Measurements from ENCODE around the gene GSTO2.

GSTO2 gene

GRCh38 chr10:104254493-104255310 lies 14.3 kb upstream of the GSTO2 start, which contains the start of gene GSTO1:
Gene GSTO1, plus strand, starts transcription at chr10:104254892. Its CDS starts 37 bp downstream, at chr10:104254929.
- DNase-seq = peak; percentile 43 to 75

GRCh38 chr10:104255311-104255981 lies 13.5 kb upstream of the GSTO2 start:
- DNase-seq = peak in 1 of 2 donors; percentile 13

- DNase-seq = peak in 1 of 2 donors; percentile 43
Measured at GRCh38 chr10:104256335-104256961, 12.5 kb upstream of the GSTO2 start.

- DNase-seq = no peak
Measured at GRCh38 chr10:104257235-104257634, 11.7 kb upstream of the GSTO2 start.

- DNase-seq = no peak
Measured at GRCh38 chr10:104258209-104258608, 10.8 kb upstream of the GSTO2 start.

GRCh38 chr10:104259456-104259855 lies 9.5 kb upstream of the GSTO2 start:
- DNase-seq = no peak

GRCh38 chr10:104259999-104260774 lies 8.8 kb upstream of the GSTO2 start:
- DNase-seq = no peak

GRCh38 chr10:104260775-104261115 lies 8.2 kb upstream of the GSTO2 start:
- DNase-seq = no peak

GRCh38 chr10:104262055-104262454 lies 6.9 kb upstream of the GSTO2 start:
- no peak for DNase-seq

- no peak for DNase-seq
Measured at GRCh38 chr10:104264783-104265182, 4.2 kb upstream of the GSTO2 start.

GRCh38 chr10:104267721-104268404 lies 1.1 kb upstream of the GSTO2 start:
- DNase-seq = peak in 1 of 2 donors; percentile 14

GRCh38 chr10:104268405-104268712 lies 625 bp upstream of the GSTO2 start:
- no peak for DNase-seq

- DNase-seq = no peak
Measured at GRCh38 chr10:104273286-104273685, 4.3 kb downstream of the GSTO2 start.

- DNase-seq = no peak
Measured at GRCh38 chr10:104273899-104274575, 5.1 kb downstream of the GSTO2 start.

- peak; percentile 33 to 37 for DNase-seq
Measured at GRCh38 chr10:104274762-104275721, 6.1 kb downstream of the GSTO2 start.

- no peak for DNase-seq
Measured at GRCh38 chr10:104276192-104276591, 7.2 kb downstream of the GSTO2 start.

- no peak for DNase-seq
Measured at GRCh38 chr10:104277785-104278184, 8.8 kb downstream of the GSTO2 start.

GRCh38 chr10:104279550-104280259 lies 10.7 kb downstream of the GSTO2 start:
- no peak for DNase-seq

GRCh38 chr10:104281694-104282093 lies 12.7 kb downstream of the GSTO2 start:
- DNase-seq = no peak

- no peak for DNase-seq
Measured at GRCh38 chr10:104284846-104285245, 15.9 kb downstream of the GSTO2 start.

Data from CD4-positive, alpha-beta T cell treated with Interleukin-1 beta for 1 hour (primary cell).